Measurements from ENCODE around the gene SH3GL1. TPM values are rescaled to one million over a fixed set of nuclear protein-coding genes. Genes with fewer than 3 reads are reported as not detected.

SH3GL1 gene, protein sequence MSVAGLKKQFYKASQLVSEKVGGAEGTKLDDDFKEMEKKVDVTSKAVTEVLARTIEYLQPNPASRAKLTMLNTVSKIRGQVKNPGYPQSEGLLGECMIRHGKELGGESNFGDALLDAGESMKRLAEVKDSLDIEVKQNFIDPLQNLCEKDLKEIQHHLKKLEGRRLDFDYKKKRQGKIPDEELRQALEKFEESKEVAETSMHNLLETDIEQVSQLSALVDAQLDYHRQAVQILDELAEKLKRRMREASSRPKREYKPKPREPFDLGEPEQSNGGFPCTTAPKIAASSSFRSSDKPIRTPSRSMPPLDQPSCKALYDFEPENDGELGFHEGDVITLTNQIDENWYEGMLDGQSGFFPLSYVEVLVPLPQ
- 77.0 and 103 TPM in 2 replicates for total RNA-seq (2014; rRNA removed; shearing (Covaris generic); ENCODE audit: low replicate concordance)

DNA sequence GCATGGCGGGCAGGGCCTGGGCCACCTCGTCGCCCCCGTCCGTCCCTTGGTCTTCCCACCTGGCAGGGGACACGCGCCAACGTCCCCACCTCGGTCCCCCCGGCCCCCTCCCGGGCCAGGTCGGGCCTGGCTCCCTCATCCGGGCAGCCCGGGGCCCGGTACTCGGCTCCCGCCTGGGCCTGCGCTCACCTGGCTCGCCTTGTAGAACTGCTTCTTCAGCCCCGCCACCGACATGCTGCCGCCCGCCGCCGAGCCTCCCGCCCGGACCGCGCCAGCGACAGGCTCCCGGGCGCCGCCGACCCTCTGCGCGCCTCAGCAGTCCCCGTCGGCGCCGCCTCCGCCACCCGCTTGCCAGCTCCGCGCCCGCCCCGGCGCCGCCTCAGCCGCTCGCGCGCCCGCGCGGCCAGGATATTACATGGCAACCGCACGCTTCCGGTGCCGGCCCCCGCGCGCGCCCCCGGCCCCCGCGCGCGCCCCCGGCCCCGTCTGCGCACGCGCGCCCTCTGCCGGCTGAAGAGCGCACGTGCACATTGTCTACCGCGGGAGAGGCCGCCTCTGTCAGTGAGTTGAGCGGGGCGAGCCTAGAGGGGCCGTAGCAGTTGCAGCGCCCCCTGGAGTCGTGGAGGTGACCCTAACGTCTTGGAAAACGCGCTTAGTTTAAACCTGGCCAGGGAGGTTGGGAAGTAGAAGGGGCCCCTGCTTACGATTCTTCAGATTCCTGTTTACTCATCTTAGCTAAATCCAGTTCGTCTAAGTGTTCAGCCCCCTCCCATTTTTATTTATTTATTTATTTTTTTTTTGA lies at the start of gene SH3GL1:
TSS of gene SH3GL1 (minus strand) at position 413 of the 802 bp plus-strand sequence. CDS start at position 234, 179 bp downstream.
- in situ Hi-C loops (cut with HindIII; ENCODE audit: low pct_unique_long_range_greater_than_20kb, low sequenced_read_pairs) = no loop called here
- peak; percentile 73 for DNase-seq (ENCODE audit: low read depth)

DNA sequence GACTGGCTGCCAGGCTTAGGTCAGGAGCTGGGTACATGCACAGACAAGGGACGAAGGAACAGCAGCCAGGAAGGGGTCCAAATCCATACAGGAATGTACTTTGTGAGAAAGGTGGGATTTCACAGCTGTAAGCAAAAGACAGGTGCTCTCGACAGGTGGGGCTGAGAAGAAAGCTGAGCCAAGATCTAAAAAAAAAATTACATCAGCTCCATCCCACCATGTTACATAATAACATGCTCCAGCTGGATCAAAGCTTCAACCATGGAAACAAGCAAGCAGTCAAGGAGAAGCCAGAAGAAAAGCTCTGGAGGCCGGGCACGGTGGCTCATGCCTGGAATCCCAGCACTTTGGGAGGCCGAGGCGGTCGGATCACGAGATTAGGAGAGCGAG lies 49.3 kb upstream of the SH3GL1 start:
- in situ Hi-C loops (cut with HindIII; ENCODE audit: low pct_unique_long_range_greater_than_20kb, low sequenced_read_pairs) = no loop called here
- DNase-seq (ENCODE audit: low read depth) = no peak

DNA sequence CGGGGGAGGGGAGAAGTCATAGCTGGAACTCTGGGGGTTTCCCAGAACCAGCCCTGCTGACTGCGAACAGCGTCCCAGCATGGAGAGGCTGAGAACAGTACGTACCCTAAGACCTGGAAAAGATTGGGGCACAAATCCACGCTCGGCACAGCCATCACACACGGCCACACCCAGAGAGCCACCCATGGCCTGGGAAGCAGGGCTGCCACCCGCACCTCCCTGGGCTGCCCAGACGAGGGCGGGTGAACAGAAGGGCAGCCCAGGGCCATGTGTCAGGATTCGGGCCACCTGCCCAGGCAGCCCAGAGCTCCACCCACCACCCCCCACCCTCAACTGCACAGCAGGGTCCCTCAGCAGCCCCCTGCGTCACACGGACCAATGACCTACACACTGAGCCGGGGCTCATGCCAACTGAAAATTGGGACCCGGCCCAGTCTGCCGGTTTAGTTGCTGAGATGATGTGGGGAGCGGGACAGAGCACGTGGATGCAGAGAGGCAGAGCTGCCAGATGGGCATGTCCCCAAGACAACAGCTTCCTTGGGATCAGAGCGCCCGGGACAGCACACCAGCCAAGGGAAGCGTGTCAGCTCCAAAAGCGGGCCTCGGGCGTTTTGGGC lies 48.8 kb upstream of the SH3GL1 start:
- no peak for DNase-seq (ENCODE audit: low read depth)
- in situ Hi-C loops (cut with HindIII; ENCODE audit: low pct_unique_long_range_greater_than_20kb, low sequenced_read_pairs) = no loop called here

DNA sequence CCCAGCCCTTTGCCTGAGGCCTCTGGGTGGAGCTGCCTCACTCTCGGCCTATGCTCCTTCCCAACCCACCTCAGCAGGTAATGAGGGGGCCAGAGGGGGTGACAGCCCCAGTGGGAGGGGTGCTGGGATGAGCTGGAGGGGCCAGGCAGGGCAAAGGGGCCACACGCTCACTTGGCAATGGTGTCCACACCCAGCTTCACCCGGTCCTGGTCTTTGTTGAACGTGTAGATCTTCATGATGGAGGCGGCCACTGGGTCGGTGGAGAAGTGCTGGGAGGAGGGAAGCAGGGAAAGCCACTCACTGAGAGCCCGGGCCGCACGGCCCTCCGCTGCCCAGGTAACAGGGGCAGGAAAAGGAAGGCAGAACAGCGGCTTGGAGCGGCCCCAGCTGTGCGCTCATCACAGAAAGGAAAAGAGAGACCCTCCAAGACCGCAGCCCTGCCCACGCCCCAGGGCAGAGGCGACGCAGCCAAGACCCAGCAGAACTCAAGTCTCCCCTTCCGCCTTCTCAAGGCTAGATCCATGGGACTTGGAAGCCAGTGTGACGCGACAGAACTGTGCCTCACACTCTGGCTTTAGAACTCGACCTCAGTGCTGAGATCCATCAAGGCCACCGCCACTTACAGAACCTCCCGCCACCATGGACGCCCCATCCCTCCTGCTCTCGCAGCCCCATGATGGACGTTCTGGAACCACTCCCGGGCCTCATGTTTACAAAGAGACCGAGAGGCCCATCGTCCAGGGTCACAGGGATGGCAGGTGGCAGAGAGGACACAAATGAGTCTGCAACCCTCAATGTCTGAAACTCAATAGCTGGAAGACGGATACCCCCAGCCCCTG lies 48.0 kb upstream of the SH3GL1 start:
- no peak for DNase-seq (ENCODE audit: low read depth)
- in situ Hi-C loops (cut with HindIII; ENCODE audit: low pct_unique_long_range_greater_than_20kb, low sequenced_read_pairs) = no loop called here

DNA sequence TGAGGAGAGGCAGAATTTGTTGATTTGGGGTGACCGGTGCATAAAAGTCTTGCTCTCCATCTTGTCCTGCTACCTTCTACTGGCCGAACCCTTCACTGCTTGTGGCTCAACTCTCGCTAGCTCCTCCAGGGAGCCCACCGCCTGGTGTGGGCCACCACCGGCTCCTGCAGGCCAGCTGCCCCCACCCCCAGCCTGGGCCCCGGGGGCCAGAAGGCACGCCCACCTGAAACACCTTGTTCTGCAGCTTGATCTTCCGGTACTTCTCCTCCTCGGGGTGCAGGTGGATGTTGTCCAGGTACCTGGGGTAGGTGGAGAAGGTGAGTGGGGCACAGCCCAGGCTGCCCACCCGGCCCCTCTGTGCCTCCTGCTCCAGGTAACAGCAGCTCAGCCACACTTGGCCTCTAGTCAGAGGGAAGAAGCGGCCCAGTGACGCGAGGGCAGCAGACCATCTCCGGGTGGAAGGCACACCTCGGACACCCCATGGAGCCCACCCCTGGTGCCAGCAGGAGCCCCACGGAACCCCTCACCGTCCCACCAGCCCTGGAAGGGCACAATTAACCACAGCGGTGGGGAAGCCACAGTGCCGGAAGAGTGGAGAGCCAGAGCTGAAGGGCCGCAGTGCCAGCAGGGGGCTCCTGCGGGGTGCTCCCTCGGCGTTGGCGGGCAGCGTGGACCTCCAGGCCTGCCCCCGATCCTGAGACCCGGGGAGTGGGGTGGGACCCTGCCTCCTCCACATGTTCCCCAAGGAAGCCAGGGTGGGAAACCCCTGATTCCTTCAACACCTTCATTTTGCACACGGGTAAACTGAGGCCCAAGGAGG lies 47.2 kb upstream of the SH3GL1 start:
- in situ Hi-C loops (cut with HindIII; ENCODE audit: low pct_unique_long_range_greater_than_20kb, low sequenced_read_pairs) = no loop called here
- DNase-seq (ENCODE audit: low read depth) = no peak

DNA sequence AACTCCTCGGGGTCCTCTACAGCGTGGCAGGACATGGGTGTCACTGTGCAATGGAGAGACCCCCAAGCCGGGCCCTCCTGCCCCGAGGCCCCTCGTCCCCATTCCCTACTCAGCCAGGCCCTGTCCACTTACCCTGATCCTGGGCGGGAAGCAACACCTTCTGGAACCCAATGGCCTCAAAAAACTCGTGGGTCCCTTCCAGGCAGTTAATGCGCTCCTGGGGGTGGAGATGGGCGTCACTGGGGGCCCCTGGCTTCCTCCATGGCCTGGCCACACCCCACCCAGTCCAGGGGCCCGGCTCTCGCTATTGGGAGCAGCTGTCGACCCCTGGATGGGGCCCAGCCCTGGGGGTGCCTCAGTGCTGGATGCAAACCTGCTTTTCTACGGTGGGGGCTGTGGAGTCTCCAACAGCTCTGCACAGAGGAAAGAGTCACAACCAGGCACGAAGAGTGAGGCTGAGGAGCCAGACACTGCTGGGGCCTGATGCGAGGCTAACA lies 46.4 kb upstream of the SH3GL1 start:
- DNase-seq (ENCODE audit: low read depth) = no peak
- in situ Hi-C loops (cut with HindIII; ENCODE audit: low pct_unique_long_range_greater_than_20kb, low sequenced_read_pairs) = no loop called here

DNA sequence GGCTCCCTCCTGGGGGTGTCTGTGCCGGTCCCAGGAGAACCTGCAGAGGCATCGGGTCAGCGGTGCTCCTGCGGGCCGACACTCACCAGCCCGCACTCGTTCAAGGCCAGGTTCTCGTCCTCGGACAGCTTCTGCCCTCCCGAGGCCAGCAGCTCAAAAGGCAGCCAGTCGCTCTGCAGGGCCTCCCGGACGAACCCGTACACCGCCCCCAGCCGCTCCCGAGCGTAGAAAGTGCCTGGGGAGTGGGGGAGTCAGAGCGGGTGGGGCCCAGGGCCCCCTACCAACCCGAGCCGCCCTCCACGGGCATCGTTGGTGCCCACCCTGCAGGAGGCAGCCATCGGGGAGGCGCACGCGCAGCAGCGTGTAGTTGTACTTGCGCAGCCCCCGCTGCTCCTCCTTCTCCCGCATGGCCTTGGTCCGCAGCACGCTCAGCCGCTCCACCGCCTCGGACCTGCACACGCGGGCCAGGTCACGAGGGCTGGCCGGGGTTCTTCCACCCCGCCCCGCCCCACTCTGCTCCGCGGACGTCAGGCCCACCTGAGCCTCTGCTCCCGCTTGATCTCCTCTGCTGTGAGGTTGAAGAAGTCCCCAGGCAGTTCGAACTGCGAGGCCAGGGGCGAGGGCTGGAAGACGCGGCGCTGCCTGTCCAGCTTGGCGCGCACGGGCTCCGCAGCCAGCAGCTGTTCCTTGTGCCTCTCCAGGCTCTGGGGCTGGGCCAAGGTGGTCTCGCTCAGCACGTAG lies 45.8 kb upstream of the SH3GL1 start:
- in situ Hi-C loops (cut with HindIII; ENCODE audit: low pct_unique_long_range_greater_than_20kb, low sequenced_read_pairs) = no loop called here
- DNase-seq (ENCODE audit: low read depth) = no peak

DNA sequence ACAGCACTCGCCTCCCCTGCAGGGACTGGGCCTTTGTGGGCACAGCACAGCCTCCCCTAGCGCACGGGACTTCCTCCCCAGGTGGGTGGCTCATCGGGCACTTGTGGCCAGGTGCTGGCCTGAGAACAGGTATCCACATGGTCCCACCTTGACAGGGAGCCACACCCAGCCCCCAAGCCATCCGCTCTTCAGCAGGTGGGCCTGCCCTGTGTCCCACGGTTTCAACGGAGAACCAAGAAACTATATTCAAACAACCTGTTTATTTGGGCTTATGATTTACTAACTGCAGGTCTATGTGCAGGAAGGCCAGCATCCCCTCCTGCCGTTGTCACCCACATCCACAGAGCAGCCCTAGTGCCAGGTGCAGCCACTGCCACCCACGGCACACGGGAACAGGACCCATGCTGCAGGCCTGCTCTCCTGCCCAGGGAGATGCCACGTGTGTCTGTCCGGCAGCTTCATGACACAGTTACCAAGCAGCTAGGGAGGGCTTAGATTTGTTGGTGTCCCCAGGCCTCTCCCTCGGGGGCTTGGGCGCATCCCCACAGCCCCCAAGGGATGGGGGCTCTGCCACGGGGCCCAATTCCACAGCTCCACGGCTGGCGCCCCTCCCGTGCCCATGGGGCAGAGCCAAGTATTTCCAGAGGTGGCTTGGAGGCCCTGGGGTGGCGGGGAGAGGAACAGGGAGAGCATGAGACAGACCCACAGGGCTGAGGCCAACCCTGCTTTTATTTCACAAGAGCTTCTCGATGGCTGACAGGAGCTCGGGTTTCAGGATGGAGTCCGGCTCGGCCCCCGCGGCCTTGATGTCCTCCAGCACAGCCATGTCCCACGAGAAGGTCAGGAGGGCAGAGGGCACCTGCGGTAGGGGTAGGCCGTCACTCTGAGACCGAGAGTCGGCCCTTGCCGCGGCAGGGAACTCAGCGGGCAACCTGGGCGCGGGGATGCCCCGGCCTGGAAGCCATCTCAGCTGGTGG lies 44.7 kb upstream of the SH3GL1 start:
- no peak for DNase-seq (ENCODE audit: low read depth)
- in situ Hi-C loops (cut with HindIII; ENCODE audit: low pct_unique_long_range_greater_than_20kb, low sequenced_read_pairs) = no loop called here

DNA sequence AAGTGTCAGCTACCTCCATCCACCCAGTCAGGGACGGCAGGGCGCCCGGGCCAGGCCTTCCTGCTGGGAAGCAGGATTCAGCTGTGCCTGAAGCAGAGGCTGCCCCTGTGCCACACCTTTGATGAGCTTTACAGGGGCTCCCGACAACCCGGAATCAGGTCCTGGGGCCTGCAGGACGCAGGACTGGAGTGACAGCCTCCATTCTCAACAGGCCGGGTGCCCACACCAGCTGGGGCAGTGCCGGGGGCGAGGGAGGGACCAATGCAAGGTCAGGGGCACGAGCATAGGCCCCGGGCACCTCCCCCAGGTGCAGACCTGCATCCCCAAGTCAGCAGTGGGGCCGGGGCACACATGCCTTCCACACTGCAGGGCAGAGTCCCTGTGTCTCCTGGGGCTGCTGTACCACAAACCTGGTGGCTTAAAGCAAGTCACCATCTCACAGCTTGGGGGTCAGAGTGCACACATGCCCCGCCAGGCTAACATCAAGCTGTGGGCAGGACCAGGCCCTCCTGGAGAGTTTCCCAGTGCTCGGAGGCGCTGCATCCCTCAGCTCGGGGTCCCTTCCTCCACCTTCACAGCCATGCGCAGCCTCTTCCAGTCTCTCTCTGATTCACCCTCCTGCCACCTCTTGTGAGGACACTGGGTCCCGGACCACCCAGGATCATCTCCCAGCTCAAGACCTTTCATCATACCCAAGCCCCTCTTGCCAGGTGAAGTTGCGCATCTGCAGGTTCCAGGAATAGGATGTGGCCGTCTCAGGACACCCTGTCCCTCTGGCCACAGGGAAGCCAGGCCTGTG lies 43.8 kb upstream of the SH3GL1 start:
- in situ Hi-C loops (cut with HindIII; ENCODE audit: low pct_unique_long_range_greater_than_20kb, low sequenced_read_pairs) = no loop called here
- no peak for DNase-seq (ENCODE audit: low read depth)

DNA sequence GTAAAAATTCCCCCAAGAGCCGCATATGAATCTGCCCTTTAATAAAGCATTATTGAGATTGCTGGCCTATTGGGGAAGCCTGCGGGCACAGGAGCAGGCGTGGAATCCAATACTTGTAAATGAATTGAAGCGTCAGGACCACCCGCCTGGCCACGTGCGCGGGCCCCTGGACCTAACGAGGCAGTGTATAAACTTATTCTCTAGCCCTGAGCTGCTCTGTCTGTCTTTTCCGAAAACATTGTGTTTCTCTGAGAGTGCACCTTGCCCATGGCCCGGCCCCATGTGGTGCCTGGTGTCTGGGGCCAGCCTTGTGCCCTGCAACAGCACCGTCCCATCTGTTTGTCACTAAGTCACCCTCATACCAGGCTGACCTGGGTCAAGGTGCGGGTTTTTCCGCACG lies 42.8 kb upstream of the SH3GL1 start:
- in situ Hi-C loops (cut with HindIII; ENCODE audit: low pct_unique_long_range_greater_than_20kb, low sequenced_read_pairs) = no loop called here
- DNase-seq (ENCODE audit: low read depth) = no peak

DNA sequence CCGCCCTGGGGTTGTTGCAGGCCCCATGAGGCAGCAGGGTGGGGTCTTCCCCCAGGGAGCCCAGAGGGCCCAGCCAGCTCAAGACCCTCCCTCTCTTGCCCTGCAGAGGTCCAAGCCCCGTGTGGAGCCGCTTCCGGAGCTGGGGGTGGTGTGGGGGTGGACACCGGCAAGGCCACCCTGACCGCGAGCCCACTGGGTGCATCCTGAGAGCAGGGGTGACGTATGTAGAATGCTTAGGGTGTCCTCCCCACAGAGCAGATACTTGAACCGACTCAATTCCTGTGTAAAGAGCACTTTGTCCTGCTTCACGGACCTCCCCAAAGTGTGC lies 42.4 kb upstream of the SH3GL1 start:
- DNase-seq (ENCODE audit: low read depth) = no peak
- in situ Hi-C loops (cut with HindIII; ENCODE audit: low pct_unique_long_range_greater_than_20kb, low sequenced_read_pairs) = no loop called here

DNA sequence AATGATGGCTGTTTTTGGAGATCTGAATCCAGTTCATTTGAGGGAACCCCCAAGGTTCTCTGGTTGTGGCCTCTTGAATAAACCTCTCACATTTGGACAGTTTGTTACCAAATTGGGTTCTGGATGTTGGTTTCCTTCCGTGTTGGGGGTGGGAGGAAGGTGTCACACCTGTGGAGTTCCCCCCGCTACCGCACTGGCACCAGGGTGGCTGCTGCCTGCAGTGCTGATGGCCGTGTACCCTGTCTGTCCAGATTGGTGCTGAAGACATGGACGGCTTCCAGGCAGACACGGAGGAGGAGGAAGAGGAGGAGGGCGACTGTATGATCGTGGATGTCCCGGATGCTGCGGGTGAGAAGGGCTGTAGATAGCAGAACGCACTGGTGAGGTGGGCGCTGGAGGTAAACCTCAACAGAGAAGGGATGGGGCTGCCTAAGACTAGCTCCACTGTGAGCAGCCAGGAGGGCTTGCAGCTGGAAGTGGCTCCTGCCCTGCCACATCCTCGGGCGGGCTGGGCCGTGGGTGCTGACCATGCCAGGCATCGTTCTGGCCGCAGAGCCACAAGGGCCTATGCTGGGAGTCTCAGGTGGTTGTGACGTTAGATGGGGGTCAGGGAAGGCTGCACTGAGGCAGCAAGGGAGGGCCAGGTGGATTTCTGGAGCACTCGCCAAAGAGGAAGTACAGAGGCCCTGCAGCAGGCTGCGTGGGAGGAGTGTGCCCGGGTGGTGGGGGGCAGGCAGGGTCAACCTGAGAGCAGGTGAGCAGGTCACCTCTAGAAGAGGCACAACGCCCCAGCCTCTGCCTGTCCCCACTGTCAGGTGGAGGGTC lies 41.9 kb upstream of the SH3GL1 start:
- in situ Hi-C loops (cut with HindIII; ENCODE audit: low pct_unique_long_range_greater_than_20kb, low sequenced_read_pairs) = no loop called here
- no peak for DNase-seq (ENCODE audit: low read depth)

DNA sequence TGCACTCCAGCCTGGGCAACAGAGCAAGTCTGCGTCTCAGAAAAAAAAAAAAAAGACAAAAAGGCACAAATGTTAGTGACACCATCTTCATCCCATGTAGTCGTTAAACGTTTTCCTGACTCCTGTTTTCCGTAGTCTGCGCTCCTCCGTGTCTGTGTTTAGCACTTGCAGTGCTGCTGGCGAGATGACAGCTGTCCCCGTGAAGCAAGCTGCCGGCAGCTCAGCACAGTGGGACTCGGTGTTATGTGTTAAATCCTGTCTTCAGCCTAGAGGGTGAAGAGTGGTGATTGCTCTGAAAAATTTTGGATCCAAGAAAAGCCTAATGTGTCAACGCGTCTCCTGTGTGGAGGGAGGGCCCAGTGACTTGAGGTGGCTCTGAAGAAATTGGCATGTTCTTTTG lies 38.9 kb upstream of the SH3GL1 start:
- in situ Hi-C loops (cut with HindIII; ENCODE audit: low pct_unique_long_range_greater_than_20kb, low sequenced_read_pairs) = no loop called here
- DNase-seq (ENCODE audit: low read depth) = no peak

DNA sequence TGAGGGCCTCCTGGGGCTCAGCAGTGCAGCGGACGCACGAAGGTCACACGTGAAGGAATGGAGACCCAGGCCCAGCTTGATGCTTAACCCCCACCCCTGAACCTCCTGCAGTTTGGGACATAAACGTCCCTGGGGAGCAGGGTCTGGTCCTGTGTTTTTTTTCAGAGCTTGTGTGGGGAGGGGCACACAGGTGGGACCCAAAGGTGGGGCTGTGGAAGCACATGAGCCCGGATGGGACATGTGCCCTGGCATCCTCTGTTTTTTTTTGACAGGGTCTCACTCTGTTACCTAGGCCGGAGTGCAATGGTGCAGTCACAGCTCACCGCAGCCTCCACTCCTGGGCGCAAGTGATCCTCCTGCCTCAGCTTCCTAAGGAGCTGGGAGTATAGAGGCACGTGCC lies 36.8 kb upstream of the SH3GL1 start:
- DNase-seq (ENCODE audit: low read depth) = no peak
- in situ Hi-C loops (cut with HindIII; ENCODE audit: low pct_unique_long_range_greater_than_20kb, low sequenced_read_pairs) = no loop called here
